Measurements from ENCODE around the gene SFR1.

The SFR1 gene

GRCh38 chr10:104121485-104122224 lies at the start of gene SFR1:
SFR1 (plus strand) TSS chr10:104122171; CDS start chr10:104122184, 13 bp downstream.
- peak; percentile 91 for DNase-seq

GRCh38 chr10:104072786-104073185 lies 49.2 kb upstream of the SFR1 start:
- no peak for DNase-seq

GRCh38 chr10:104074505-104074904 lies 47.5 kb upstream of the SFR1 start:
- no peak for DNase-seq

GRCh38 chr10:104076743-104077160 lies 45.2 kb upstream of the SFR1 start:
- no peak for DNase-seq

GRCh38 chr10:104077247-104077646 lies 44.7 kb upstream of the SFR1 start:
- DNase-seq: no peak

GRCh38 chr10:104077663-104078151 lies 44.3 kb upstream of the SFR1 start:
- DNase-seq: no peak

GRCh38 chr10:104080762-104081161 lies 41.2 kb upstream of the SFR1 start:
- no peak for DNase-seq

GRCh38 chr10:104081998-104082397 lies 40.0 kb upstream of the SFR1 start:
- DNase-seq: no peak

GRCh38 chr10:104084482-104085142 lies 37.4 kb upstream of the SFR1 start:
- no peak for DNase-seq

- no peak for DNase-seq
Observed at GRCh38 chr10:104085801-104086400, 36.1 kb upstream of the SFR1 start, which contains the start of gene COL17A1. COL17A1 (minus strand) TSS chr10:104085880; CDS start chr10:104080673, 5,207 bp downstream.

- no peak for DNase-seq
Observed at GRCh38 chr10:104088239-104088638, 33.7 kb upstream of the SFR1 start.

- no peak for DNase-seq
Observed at GRCh38 chr10:104089621-104090020, 32.4 kb upstream of the SFR1 start.

- no peak for DNase-seq
Observed at GRCh38 chr10:104090611-104091010, 31.4 kb upstream of the SFR1 start.

GRCh38 chr10:104092749-104093148 lies 29.2 kb upstream of the SFR1 start:
- DNase-seq: no peak

GRCh38 chr10:104096692-104097091 lies 25.3 kb upstream of the SFR1 start:
- DNase-seq: no peak

- DNase-seq: no peak
Observed at GRCh38 chr10:104098358-104098925, 23.5 kb upstream of the SFR1 start.

- DNase-seq: no peak
Observed at GRCh38 chr10:104099269-104099668, 22.7 kb upstream of the SFR1 start.

- no peak for DNase-seq
Observed at GRCh38 chr10:104099941-104100340, 22.0 kb upstream of the SFR1 start.

GRCh38 chr10:104100795-104101194 lies 21.2 kb upstream of the SFR1 start:
- DNase-seq: no peak

- no peak for DNase-seq
Observed at GRCh38 chr10:104101902-104102301, 20.1 kb upstream of the SFR1 start.

GRCh38 chr10:104103956-104104355 lies 18.0 kb upstream of the SFR1 start:
- DNase-seq: no peak

- DNase-seq: no peak
Observed at GRCh38 chr10:104104418-104104817, 17.6 kb upstream of the SFR1 start.

GRCh38 chr10:104104926-104105325 lies 17.0 kb upstream of the SFR1 start:
- no peak for DNase-seq
